HEK293 (cell line): ENCODE results near the gene TPSAB1.
A peak's percentile ranks its signal among the peaks of the same experiment; 100 is the strongest.
"Not testable (repeated sequence)": the region's sequence is repeated elsewhere in the genome, so short reads cannot be mapped to it uniquely, and the experiment has no call there.

Experiments used
- CTCF ChIA-PET: fragments of 350-600 bp; formaldehyde crosslinking; extraction: SDS; loops from one replicate; lab custom pipeline; 2021; ENCODE audit warnings: antibody characterized with exemption; lab: Yijun Ruan, JAX
- POLR2A ChIA-PET: fragments of 300-600 bp; formaldehyde crosslinking; extraction: SDS; loops from one replicate; lab custom pipeline; 2020; ENCODE audit warnings: antibody characterized with exemption, inconsistent platforms; lab: Yijun Ruan, JAX
- H3K27ac ChIP-seq: fragments of 200-500 bp; sonication (Bioruptor generic); 2 replicates; pipeline ENCODE4 v1.5.1; 2014; ENCODE audit warnings: low read depth, low read length, control low read depth, inconsistent platforms; ENCODE audit errors: extremely low read depth
- H3K36me3 ChIP-seq, 2 experiments: fragments of 200-500 bp in 1 of 2; sonication (Bioruptor generic) in 1 of 2; 1 replicate in 1 of 2; 2 replicates in 1 of 2; pipeline ENCODE4 v1.5.1; 2014 to 2017; ENCODE audit warnings: inconsistent platforms in 2 of 2, low read length in 2 of 2; ENCODE audit not compliant: control insufficient read depth in 2 of 2, insufficient read depth in 1 of 2
- H3K4me1 ChIP-seq: fragments of 200-500 bp; sonication (Bioruptor generic); 2 replicates; pipeline ENCODE4 v1.5.1; 2014; ENCODE audit warnings: mild to moderate bottlenecking, low read length, inconsistent platforms; ENCODE audit not compliant: control insufficient read depth, insufficient read depth
- H3K4me3 ChIP-seq: 2 replicates; pipeline ENCODE4 v1.5.1; 2011; ENCODE audit warnings: low read depth, mild to moderate bottlenecking, control low read depth, low read length, moderate library complexity
- H3K9me3 ChIP-seq: fragments of 200-500 bp; sonication (Bioruptor generic); 2 replicates; pipeline ENCODE4 v1.5.1; 2014; ENCODE audit warnings: low read depth, low read length, inconsistent platforms; ENCODE audit not compliant: control insufficient read depth, insufficient read depth
- GLIS1 ChIP-seq: fragments of 450-650 bp; formaldehyde crosslinking; IDR thresholded peaks from 2 replicates; pipeline ENCODE4 v1.5.1; 2016; ENCODE audit warnings: missing biosample characterization, missing genetic modification characterization
- KLF10 ChIP-seq: fragments of 450-650 bp; IDR thresholded peaks from 2 replicates; pipeline ENCODE4 v1.5.1; 2018; ENCODE audit warnings: missing biosample characterization, mild to moderate bottlenecking, missing genetic modification characterization
- SP2 ChIP-seq: fragments of 450-650 bp; formaldehyde crosslinking; IDR thresholded peaks from 2 replicates; pipeline ENCODE4 v1.5.1; 2016; ENCODE audit warnings: missing biosample characterization, missing genetic modification characterization
- TCF7L2 ChIP-seq: IDR thresholded peaks from 2 replicates; pipeline ENCODE4 v1.6.1; 2011; ENCODE audit warnings: low read depth, mild to moderate bottlenecking, inconsistent platforms, low read length, moderate library complexity, borderline replicate concordance
- WT1 ChIP-seq: fragments of 450-650 bp; formaldehyde crosslinking; IDR thresholded peaks from 2 replicates; pipeline ENCODE4 v1.5.1; 2016; ENCODE audit warnings: missing biosample characterization, missing genetic modification characterization
- ZBTB7A ChIP-seq: fragments of 450-650 bp; formaldehyde crosslinking; IDR thresholded peaks from 2 replicates; pipeline ENCODE4 v1.5.1; 2016; ENCODE audit warnings: low read depth, missing biosample characterization, missing genetic modification characterization
- ZNF335 ChIP-seq: fragments of 450-650 bp; formaldehyde crosslinking; conservative IDR thresholded peaks from 2 replicates; pipeline ENCODE4 v1.5.1; 2016; ENCODE audit warnings: missing biosample characterization, missing genetic modification characterization
- ZNF600 ChIP-seq: fragments of 450-650 bp; formaldehyde crosslinking; IDR thresholded peaks from 2 replicates; pipeline ENCODE4 v1.5.1; 2016; ENCODE audit warnings: missing biosample characterization, missing genetic modification characterization
- ZNF629 ChIP-seq: fragments of 450-650 bp; formaldehyde crosslinking; IDR thresholded peaks from 2 replicates; pipeline ENCODE4 v1.5.1; 2017; ENCODE audit warnings: missing biosample characterization, missing genetic modification characterization
- ZNF670 ChIP-seq: fragments of 450-650 bp; formaldehyde crosslinking; IDR thresholded peaks from 2 replicates; pipeline ENCODE4 v1.5.1; 2016; ENCODE audit warnings: missing biosample characterization, missing genetic modification characterization, low read depth
- ZSCAN16 ChIP-seq: fragments of 450-650 bp; formaldehyde crosslinking; IDR thresholded peaks from 2 replicates; pipeline ENCODE4 v1.5.1; 2016; ENCODE audit warnings: missing biosample characterization, missing genetic modification characterization
- TF ChIP-seq, protein P1 (sequence below): fragments of 450-650 bp; formaldehyde crosslinking; IDR thresholded peaks from 2 replicates; pipeline ENCODE4 v1.5.1; 2016; ENCODE audit warnings: missing biosample characterization, missing genetic modification characterization
- TF ChIP-seq, protein P2 (sequence below): fragments of 450-650 bp; formaldehyde crosslinking; IDR thresholded peaks from 2 replicates; pipeline ENCODE4 v1.5.1; 2016; ENCODE audit warnings: missing biosample characterization, missing genetic modification characterization
- TF ChIP-seq, protein P3 (sequence below): fragments of 450-650 bp; formaldehyde crosslinking; IDR thresholded peaks from 2 replicates; pipeline ENCODE4 v1.5.1; 2016; ENCODE audit warnings: missing biosample characterization, missing genetic modification characterization

The TPSAB1 gene

DNA sequence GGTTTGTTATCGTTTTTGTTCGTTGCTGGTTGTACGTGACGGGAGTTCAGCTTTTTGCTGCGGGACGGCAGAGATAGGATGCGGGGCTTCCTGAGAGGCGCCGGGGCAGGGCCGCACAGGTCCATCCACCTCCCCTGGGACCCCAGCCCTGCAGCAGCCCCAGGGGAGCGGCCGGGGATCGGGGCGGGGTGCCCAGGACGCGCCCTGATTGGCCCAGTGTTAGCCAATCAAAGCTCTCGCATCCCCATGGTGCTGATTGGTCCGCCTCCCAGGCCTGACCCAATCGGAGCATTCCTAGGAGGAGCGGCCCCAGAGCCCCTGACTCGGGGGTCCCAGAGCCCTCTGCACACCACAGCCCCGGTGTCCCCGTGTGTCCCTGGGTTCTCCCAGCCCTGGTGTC lies 1.6 kb upstream of the TPSAB1 start:
- H3K4me3 ChIP-seq, CTCF ChIA-PET, H3K9me3 ChIP-seq, POLR2A ChIA-PET: not testable (repeated sequence)
- TF ChIP-seq SP2 (peak; percentile 18; the same call in 1 of the 2 replicates), KLF10 (peak; percentile 63; the same call in 1 of the 2 replicates)
- TF ChIP-seq, all 188 proteins: peak for 2; not testable (repeated sequence) for 186
- H3K27ac ChIP-seq, H3K4me1 ChIP-seq, H3K36me3 ChIP-seq: not testable (repeated sequence)

DNA sequence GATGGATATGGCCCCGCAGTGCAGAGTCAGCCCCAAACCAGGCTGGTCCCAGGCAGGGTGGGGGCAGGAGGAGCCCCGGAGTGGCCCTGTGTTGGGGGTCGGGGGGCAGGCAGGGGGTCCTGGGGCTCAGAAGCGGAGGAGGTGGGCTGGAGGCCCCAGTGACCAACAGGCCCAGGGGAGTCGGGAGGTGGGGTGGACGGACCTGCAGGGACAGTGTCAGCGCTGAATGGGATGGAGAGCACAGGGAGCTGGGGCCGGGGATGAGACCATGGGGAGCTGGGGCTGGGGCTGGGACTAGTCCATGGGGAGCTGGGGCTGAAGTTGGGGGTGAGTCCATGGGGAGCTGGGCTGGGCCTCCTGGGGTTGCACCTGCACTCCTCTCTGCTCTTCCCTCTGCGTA lies 930 bp upstream of the TPSAB1 start:
- CTCF ChIA-PET, H3K4me1 ChIP-seq, H3K36me3 ChIP-seq, POLR2A ChIA-PET, H3K9me3 ChIP-seq, H3K27ac ChIP-seq, H3K4me3 ChIP-seq: not testable (repeated sequence)

DNA sequence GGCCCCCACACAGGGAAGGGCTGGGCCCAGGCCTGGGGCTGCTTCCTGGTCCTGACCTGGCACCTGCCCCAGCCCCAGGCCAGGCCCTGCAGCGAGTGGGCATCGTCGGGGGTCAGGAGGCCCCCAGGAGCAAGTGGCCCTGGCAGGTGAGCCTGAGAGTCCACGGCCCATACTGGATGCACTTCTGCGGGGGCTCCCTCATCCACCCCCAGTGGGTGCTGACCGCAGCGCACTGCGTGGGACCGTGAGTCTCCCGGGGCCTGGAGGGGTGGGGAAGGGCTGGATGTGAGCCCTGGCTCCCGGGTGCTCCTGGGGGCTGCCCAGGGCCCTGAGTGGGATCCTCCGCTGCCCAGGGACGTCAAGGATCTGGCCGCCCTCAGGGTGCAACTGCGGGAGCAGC lies 576 bp downstream of the TPSAB1 start:
- POLR2A ChIA-PET, H3K27ac ChIP-seq, H3K4me3 ChIP-seq, H3K36me3 ChIP-seq, H3K9me3 ChIP-seq, H3K4me1 ChIP-seq, CTCF ChIA-PET: not testable (repeated sequence)

DNA sequence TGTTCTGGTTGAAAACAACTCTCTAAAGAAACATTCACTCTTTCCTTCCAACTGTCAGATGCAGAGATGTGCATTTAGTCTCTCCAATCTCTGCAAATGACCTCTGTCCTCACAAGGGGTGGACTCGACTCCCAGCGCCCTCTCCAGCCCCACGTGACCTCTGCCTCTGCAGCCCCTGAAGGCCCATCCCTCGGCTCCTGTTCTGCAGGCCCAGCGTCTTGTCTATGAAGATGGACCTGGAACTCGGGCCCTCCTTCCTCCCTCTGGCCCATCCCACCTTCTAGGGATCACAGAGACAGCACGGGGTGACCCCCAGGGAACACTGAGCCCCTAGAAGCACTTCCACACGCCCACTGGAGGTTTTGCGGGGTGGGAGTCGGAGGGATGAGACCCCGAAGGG lies 2.9 kb downstream of the TPSAB1 start:
- H3K27ac ChIP-seq, POLR2A ChIA-PET, CTCF ChIA-PET, H3K36me3 ChIP-seq, H3K4me3 ChIP-seq, H3K4me1 ChIP-seq, H3K9me3 ChIP-seq: not testable (repeated sequence)

DNA sequence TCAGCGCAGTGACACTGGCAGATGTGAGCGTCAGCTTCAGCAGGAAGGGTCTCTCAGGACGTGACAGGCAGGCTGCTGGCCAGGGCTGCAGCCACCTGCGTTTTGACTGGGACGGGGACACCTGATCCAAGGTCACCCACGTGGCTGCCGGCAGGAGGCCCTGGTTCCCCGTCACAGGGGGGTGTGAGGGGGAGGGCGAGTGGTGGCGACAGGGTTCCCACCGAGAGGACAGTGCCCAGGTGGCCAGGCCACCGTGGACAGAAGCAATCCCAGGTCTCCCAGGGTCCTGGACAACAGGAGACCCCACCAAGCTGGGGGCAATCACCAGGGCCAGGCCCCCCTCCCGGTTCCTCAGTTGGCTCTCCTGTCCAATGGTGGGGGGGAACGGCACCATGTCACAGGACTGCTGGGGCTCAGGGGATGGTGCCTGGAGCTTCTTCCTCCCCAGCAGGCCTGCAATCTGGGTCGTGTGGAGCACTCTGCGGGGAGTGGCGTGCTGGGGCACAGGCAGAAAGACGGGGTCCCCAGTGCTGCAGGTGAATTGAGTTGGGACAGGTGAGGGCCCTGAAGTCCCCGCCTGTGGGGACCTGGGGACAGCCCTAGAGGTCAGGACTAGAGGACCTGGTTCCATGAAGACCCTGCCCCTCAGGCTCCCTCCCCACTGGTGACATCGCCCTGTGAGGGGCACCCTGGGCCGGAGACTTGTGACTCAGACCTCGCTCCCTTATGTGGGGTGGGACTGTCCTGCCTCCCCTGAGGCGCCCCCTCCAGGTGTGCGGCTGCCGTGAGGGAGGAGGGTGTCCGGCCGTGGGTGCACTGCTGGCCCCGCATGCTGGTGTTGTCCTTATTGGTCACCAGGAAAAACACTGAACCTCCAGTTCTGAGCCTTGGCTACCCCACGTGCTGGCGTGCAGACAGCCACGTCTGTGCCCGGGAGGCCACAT lies 3.7 kb downstream of the TPSAB1 start:
- H3K36me3 ChIP-seq, POLR2A ChIA-PET, CTCF ChIA-PET, H3K4me3 ChIP-seq, H3K4me1 ChIP-seq, H3K27ac ChIP-seq, H3K9me3 ChIP-seq: not testable (repeated sequence)

DNA sequence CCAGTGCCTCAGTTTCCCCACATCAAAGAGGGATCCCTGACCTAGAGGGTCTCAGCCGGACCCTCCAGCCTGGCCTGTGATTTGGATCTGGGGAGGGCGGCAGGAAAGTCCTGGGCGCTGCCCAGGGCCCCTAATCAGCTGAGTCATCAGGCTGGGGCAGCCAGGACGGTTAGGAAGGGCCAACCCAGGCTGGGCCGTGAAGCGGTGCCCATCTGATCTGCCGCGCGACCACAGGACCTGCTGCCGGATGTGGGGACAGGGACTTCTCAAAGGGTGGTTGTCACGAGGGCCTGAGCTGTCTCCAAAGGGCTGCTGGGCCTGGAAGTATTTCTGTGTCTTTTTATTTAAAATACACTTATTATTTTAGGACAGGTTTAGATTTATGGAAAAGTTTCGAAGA lies 4.4 kb downstream of the TPSAB1 start:
- ChIA-PET POLR2A (no interaction called here), CTCF (no interaction called here)
- Histone ChIP-seq H3K9me3 (no peaks in the 10 kb centered on the region), H3K36me3 (no peaks in the 10 kb centered on the region), H3K27ac (no peak overlapping the region), H3K4me3 (no peak overlapping the region), H3K4me1 (no peaks in the 10 kb centered on the region)
- TF ChIP-seq, protein P1, sequence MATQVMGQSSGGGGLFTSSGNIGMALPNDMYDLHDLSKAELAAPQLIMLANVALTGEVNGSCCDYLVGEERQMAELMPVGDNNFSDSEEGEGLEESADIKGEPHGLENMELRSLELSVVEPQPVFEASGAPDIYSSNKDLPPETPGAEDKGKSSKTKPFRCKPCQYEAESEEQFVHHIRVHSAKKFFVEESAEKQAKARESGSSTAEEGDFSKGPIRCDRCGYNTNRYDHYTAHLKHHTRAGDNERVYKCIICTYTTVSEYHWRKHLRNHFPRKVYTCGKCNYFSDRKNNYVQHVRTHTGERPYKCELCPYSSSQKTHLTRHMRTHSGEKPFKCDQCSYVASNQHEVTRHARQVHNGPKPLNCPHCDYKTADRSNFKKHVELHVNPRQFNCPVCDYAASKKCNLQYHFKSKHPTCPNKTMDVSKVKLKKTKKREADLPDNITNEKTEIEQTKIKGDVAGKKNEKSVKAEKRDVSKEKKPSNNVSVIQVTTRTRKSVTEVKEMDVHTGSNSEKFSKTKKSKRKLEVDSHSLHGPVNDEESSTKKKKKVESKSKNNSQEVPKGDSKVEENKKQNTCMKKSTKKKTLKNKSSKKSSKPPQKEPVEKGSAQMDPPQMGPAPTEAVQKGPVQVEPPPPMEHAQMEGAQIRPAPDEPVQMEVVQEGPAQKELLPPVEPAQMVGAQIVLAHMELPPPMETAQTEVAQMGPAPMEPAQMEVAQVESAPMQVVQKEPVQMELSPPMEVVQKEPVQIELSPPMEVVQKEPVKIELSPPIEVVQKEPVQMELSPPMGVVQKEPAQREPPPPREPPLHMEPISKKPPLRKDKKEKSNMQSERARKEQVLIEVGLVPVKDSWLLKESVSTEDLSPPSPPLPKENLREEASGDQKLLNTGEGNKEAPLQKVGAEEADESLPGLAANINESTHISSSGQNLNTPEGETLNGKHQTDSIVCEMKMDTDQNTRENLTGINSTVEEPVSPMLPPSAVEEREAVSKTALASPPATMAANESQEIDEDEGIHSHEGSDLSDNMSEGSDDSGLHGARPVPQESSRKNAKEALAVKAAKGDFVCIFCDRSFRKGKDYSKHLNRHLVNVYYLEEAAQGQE (tag by site-specific recombination), result no peak
- TF ChIP-seq ZNF600 (tag by site-specific recombination) (no peak), WT1 (tag by site-specific recombination) (no peak), ZSCAN16 (tag by site-specific recombination) (no peak), ZNF629 (tag by site-specific recombination) (no peak), ZBTB7A (tag by site-specific recombination) (no peak), ZNF335 (tag by site-specific recombination) (no peak), TCF7L2 (no peak), ZNF670 (tag by site-specific recombination) (no peak), GLIS1 (no peak)
- TF ChIP-seq, protein P2, sequence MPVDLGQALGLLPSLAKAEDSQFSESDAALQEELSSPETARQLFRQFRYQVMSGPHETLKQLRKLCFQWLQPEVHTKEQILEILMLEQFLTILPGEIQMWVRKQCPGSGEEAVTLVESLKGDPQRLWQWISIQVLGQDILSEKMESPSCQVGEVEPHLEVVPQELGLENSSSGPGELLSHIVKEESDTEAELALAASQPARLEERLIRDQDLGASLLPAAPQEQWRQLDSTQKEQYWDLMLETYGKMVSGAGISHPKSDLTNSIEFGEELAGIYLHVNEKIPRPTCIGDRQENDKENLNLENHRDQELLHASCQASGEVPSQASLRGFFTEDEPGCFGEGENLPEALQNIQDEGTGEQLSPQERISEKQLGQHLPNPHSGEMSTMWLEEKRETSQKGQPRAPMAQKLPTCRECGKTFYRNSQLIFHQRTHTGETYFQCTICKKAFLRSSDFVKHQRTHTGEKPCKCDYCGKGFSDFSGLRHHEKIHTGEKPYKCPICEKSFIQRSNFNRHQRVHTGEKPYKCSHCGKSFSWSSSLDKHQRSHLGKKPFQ, result no peak
- TF ChIP-seq, protein P3, sequence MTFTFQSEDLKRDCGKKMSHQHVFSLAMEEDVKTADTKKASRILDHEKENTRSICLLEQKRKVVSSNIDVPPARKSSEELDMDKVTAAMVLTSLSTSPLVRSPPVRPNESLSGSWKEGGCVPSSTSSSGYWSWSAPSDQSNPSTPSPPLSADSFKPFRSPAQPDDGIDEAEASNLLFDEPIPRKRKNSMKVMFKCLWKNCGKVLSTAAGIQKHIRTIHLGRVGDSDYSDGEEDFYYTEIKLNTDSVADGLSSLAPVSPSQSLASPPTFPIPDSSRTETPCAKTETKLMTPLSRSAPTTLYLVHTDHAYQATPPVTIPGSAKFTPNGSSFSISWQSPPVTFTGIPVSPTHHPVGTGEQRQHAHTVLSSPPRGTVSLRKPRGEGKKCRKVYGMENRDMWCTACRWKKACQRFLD (tag by site-specific recombination), result no peak
